Retinal pigment epithelial cell (primary cell): ENCODE measurements around the gene VAV3.

ENCODE experiments used
- DNase-seq: peaks from one replicate; pipeline ENCODE4 v3.0.0-alpha.2; 2010; ENCODE audit warnings: low read depth
- H3K4me3 ChIP-seq: 2 replicates; pipeline ENCODE4 v1.5.1; 2011; ENCODE audit warnings: mild to moderate bottlenecking, low read length, control low read depth, moderate library complexity
- CTCF ChIP-seq: conservative IDR thresholded peaks from 2 replicates; pipeline ENCODE4 v1.5.1; 2011; ENCODE audit warnings: low read depth, low read length, control low read depth, inconsistent platforms

The VAV3 gene

GRCh38 chr1:107843989-107844388 lies 121.0 kb downstream of the VAV3 start:
- no peak for TF ChIP-seq CTCF
- H3K4me3 ChIP-seq = no peak overlapping the region
- no peak for DNase-seq

- TF ChIP-seq CTCF = no peak
- H3K4me3 ChIP-seq = no peak overlapping the region
- no peak for DNase-seq
Measured at GRCh38 chr1:107842241-107842640, 122.7 kb downstream of the VAV3 start.

- H3K4me3 ChIP-seq = no peak overlapping the region
- DNase-seq = no peak
- TF ChIP-seq CTCF = no peak
Measured at GRCh38 chr1:107840725-107841124, 124.3 kb downstream of the VAV3 start.

- no peak overlapping the region for H3K4me3 ChIP-seq
- no peak for DNase-seq
- no peak for TF ChIP-seq CTCF
Measured at GRCh38 chr1:107838056-107838455, 126.9 kb downstream of the VAV3 start.

- H3K4me3 ChIP-seq = no peak overlapping the region
- DNase-seq = no peak
- TF ChIP-seq CTCF = no peak
Measured at GRCh38 chr1:107835151-107835670, 129.8 kb downstream of the VAV3 start.

- DNase-seq = no peak
- H3K4me3 ChIP-seq = no peak overlapping the region
- TF ChIP-seq CTCF = no peak
Measured at GRCh38 chr1:107833061-107833460, 131.9 kb downstream of the VAV3 start.

GRCh38 chr1:107831921-107832320 lies 133.1 kb downstream of the VAV3 start:
- no peak for DNase-seq
- no peak overlapping the region for H3K4me3 ChIP-seq
- TF ChIP-seq CTCF = no peak
